SK-N-SH treated with all-trans-retinoic acid at 6 μM for 48 hours (cell line): ENCODE data around the gene SPCS2.

Source experiments
- ATAC-seq: fragments of 200-7000 bp; cut with Tn5 transposase; 3 replicates; pipeline ENCODE4 v1.9.1; 2020; ENCODE audit warnings: mild to moderate bottlenecking, moderate library complexity
- ARNTL ChIP-seq: fragments of 450-650 bp; formaldehyde crosslinking; IDR thresholded peaks from 2 replicates; pipeline ENCODE4 v1.5.0; 2020; ENCODE audit warnings: low read depth, mild to moderate bottlenecking, moderate library complexity, borderline replicate concordance
- BACH2 ChIP-seq: fragments of 250-450 bp; sonication (Bioruptor Pico); IDR thresholded peaks from 2 replicates; pipeline ENCODE4 v1.9.0; 2021; ENCODE audit warnings: mild to moderate bottlenecking, borderline replicate concordance
- CSDC2 ChIP-seq: fragments of 250-450 bp; sonication (Bioruptor Pico); IDR thresholded peaks from 2 replicates; pipeline ENCODE4 v1.5.0; 2020; ENCODE audit warnings: mild to moderate bottlenecking, moderate library complexity
- CSRNP3 ChIP-seq: fragments of 250-450 bp; sonication (Bioruptor Pico); IDR thresholded peaks from 2 replicates; pipeline ENCODE4 v1.5.1; 2021; ENCODE audit warnings: mild to moderate bottlenecking, moderate library complexity
- ESRRG ChIP-seq: fragments of 250-450 bp; sonication (Bioruptor Pico); IDR thresholded peaks from 2 replicates; pipeline ENCODE4 v1.6.1; 2021; ENCODE audit warnings: mild to moderate bottlenecking
- GLIS3 ChIP-seq: fragments of 250-450 bp; sonication (Bioruptor Pico); IDR thresholded peaks from 2 replicates; pipeline ENCODE4 v1.5.0; 2020; ENCODE audit warnings: mild to moderate bottlenecking, moderate library complexity
- ISL1 ChIP-seq: fragments of 250-450 bp; sonication (Bioruptor Pico); IDR thresholded peaks from 2 replicates; pipeline ENCODE4 v2.1.2; 2022; ENCODE audit warnings: mild to moderate bottlenecking, moderate library complexity
- OSR1 ChIP-seq: fragments of 250-450 bp; sonication (Bioruptor Pico); IDR thresholded peaks from 2 replicates; pipeline ENCODE4 v1.8.0; 2022; ENCODE audit warnings: moderate library complexity, mild to moderate bottlenecking, inconsistent platforms
- PPARA ChIP-seq: fragments of 250-450 bp; sonication (Bioruptor Pico); IDR thresholded peaks from 2 replicates; pipeline ENCODE4 v1.5.0; 2020; ENCODE audit warnings: mild to moderate bottlenecking, borderline replicate concordance
- RARB ChIP-seq: fragments of 250-450 bp; sonication (Bioruptor Pico); IDR thresholded peaks from 2 replicates; pipeline ENCODE4 v1.8.0; 2021; ENCODE audit warnings: mild to moderate bottlenecking, moderate library complexity
- SNAI2 ChIP-seq: fragments of 250-450 bp; sonication (Bioruptor Pico); IDR thresholded peaks from 2 replicates; pipeline ENCODE4 v1.5.0; 2020; ENCODE audit warnings: mild to moderate bottlenecking, moderate library complexity
- TCF4 ChIP-seq: fragments of 250-450 bp; sonication (Bioruptor Pico); IDR thresholded peaks from 2 replicates; pipeline ENCODE4 v1.8.0; 2021; ENCODE audit warnings: mild to moderate bottlenecking, moderate library complexity, borderline replicate concordance
- TOX ChIP-seq: fragments of 250-450 bp; sonication (Bioruptor Pico); IDR thresholded peaks from 2 replicates; pipeline ENCODE4 v1.8.0; 2021; ENCODE audit warnings: mild to moderate bottlenecking, moderate library complexity, borderline replicate concordance
- TSHZ2 ChIP-seq: fragments of 250-450 bp; sonication (Bioruptor Pico); IDR thresholded peaks from 2 replicates; pipeline ENCODE4 v1.5.0; 2020; ENCODE audit warnings: mild to moderate bottlenecking, moderate library complexity
- ZC3H10 ChIP-seq: fragments of 250-450 bp; sonication (Bioruptor Pico); IDR thresholded peaks from 2 replicates; pipeline ENCODE4 v1.5.1; 2021; ENCODE audit warnings: mild to moderate bottlenecking, moderate library complexity
- ZFP3 ChIP-seq: fragments of 250-450 bp; sonication (Bioruptor Pico); IDR thresholded peaks from 2 replicates; pipeline ENCODE4 v1.5.0; 2020; ENCODE audit warnings: mild to moderate bottlenecking, moderate library complexity
- ZNF565 ChIP-seq: fragments of 450-650 bp; formaldehyde crosslinking; conservative IDR thresholded peaks from 2 replicates; pipeline ENCODE4 v1.5.0; 2020; ENCODE audit warnings: low read depth, mild to moderate bottlenecking, moderate library complexity
- ZNF70 ChIP-seq: fragments of 450-650 bp; formaldehyde crosslinking; IDR thresholded peaks from 2 replicates; pipeline ENCODE4 v1.5.0; 2020; ENCODE audit warnings: mild to moderate bottlenecking, moderate library complexity
- ZNF8 ChIP-seq: fragments of 450-650 bp; formaldehyde crosslinking; IDR thresholded peaks from 2 replicates; pipeline ENCODE4 v1.5.0; 2020; ENCODE audit warnings: mild to moderate bottlenecking, moderate library complexity
- TF ChIP-seq, protein P1 (sequence below): fragments of 250-450 bp; sonication (Bioruptor Pico); IDR thresholded peaks from 2 replicates; pipeline ENCODE4 v1.8.0; 2020; ENCODE audit warnings: mild to moderate bottlenecking, moderate library complexity, borderline replicate concordance
- TF ChIP-seq, protein P2 (sequence below): fragments of 250-450 bp; sonication (Bioruptor Pico); IDR thresholded peaks from 2 replicates; pipeline ENCODE4 v1.5.1; 2020; ENCODE audit warnings: low read depth, mild to moderate bottlenecking, moderate library complexity
- TF ChIP-seq, protein P3 (sequence below): fragments of 250-450 bp; sonication (Bioruptor Pico); IDR thresholded peaks from 2 replicates; pipeline ENCODE4 v1.8.0; 2021; ENCODE audit warnings: low read depth, mild to moderate bottlenecking, moderate library complexity, borderline replicate concordance

SPCS2 gene

GRCh38 chr11:74941492-74941891, 7.6 kb upstream of the SPCS2 start:
- TF ChIP-seq BACH2 (CRISPR knock-in tag) (no peak), CSDC2 (CRISPR knock-in tag) (no peak), ZNF565 (no peak), ZNF8 (no peak), RARB (CRISPR knock-in tag) (no peak), ARNTL (CRISPR knock-in tag) (no peak), SNAI2 (CRISPR knock-in tag) (no peak), ZFP3 (CRISPR knock-in tag) (no peak), ISL1 (CRISPR knock-in tag) (no peak), TOX (no peak), GLIS3 (CRISPR knock-in tag) (no peak), TCF4 (CRISPR knock-in tag) (no peak), TSHZ2 (CRISPR knock-in tag) (no peak), ESRRG (CRISPR knock-in tag) (no peak), OSR1 (CRISPR knock-in tag) (no peak), PPARA (CRISPR knock-in tag) (no peak)
- TF ChIP-seq, protein P1, sequence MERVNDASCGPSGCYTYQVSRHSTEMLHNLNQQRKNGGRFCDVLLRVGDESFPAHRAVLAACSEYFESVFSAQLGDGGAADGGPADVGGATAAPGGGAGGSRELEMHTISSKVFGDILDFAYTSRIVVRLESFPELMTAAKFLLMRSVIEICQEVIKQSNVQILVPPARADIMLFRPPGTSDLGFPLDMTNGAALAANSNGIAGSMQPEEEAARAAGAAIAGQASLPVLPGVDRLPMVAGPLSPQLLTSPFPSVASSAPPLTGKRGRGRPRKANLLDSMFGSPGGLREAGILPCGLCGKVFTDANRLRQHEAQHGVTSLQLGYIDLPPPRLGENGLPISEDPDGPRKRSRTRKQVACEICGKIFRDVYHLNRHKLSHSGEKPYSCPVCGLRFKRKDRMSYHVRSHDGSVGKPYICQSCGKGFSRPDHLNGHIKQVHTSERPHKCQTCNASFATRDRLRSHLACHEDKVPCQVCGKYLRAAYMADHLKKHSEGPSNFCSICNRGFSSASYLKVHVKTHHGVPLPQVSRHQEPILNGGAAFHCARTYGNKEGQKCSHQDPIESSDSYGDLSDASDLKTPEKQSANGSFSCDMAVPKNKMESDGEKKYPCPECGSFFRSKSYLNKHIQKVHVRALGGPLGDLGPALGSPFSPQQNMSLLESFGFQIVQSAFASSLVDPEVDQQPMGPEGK (CRISPR knock-in tag): no peak
- TF ChIP-seq, protein P2, sequence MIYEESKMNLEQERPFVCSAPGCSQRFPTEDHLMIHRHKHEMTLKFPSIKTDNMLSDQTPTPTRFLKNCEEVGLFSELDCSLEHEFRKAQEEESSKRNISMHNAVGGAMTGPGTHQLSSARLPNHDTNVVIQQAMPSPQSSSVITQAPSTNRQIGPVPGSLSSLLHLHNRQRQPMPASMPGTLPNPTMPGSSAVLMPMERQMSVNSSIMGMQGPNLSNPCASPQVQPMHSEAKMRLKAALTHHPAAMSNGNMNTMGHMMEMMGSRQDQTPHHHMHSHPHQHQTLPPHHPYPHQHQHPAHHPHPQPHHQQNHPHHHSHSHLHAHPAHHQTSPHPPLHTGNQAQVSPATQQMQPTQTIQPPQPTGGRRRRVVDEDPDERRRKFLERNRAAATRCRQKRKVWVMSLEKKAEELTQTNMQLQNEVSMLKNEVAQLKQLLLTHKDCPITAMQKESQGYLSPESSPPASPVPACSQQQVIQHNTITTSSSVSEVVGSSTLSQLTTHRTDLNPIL (CRISPR knock-in tag): no peak
- TF ChIP-seq, protein P3, sequence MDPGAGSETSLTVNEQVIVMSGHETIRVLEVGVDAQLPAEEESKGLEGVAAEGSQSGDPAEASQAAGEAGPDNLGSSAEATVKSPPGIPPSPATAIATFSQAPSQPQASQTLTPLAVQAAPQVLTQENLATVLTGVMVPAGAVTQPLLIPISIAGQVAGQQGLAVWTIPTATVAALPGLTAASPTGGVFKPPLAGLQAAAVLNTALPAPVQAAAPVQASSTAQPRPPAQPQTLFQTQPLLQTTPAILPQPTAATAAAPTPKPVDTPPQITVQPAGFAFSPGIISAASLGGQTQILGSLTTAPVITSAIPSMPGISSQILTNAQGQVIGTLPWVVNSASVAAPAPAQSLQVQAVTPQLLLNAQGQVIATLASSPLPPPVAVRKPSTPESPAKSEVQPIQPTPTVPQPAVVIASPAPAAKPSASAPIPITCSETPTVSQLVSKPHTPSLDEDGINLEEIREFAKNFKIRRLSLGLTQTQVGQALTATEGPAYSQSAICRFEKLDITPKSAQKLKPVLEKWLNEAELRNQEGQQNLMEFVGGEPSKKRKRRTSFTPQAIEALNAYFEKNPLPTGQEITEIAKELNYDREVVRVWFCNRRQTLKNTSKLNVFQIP: no peak
- TF ChIP-seq, all 23 proteins: peak for 0
- ATAC-seq: no peak

GRCh38 chr11:74942073-74942759, 6.8 kb upstream of the SPCS2 start:
- TF ChIP-seq TCF4 (CRISPR knock-in tag) (no peak), ZNF565 (no peak), BACH2 (CRISPR knock-in tag) (no peak), ISL1 (CRISPR knock-in tag) (no peak), PPARA (CRISPR knock-in tag) (no peak), ZFP3 (CRISPR knock-in tag) (no peak), CSRNP3 (CRISPR knock-in tag) (no peak), ARNTL (CRISPR knock-in tag) (no peak), RARB (CRISPR knock-in tag) (no peak), SNAI2 (CRISPR knock-in tag) (no peak), CSDC2 (CRISPR knock-in tag) (no peak), ZC3H10 (CRISPR knock-in tag) (no peak), ZNF70 (CRISPR knock-in tag) (no peak), ZNF8 (no peak), TOX (no peak)
- TF ChIP-seq, protein P1 (CRISPR knock-in tag): no peak
- TF ChIP-seq, protein P2 (CRISPR knock-in tag): no peak
- TF ChIP-seq, protein P3: no peak
- TF ChIP-seq, all 23 proteins: peak for 0

More at GRCh38 chr11:74942073-74942759, 6.8 kb upstream of the SPCS2 start:
- ATAC-seq: no peak
